DMS153 treated with DMSO at 0.1 percent for 48 hours (cell line): ENCODE data around the gene CES3.
"Not testable (repeated sequence)": the region's sequence is repeated elsewhere in the genome, so short reads cannot be mapped to it uniquely, and the experiment has no call there.

Source experiments
- DNase-seq: peaks from one replicate; lab custom pipeline; 2025; ENCODE audit not compliant: unreplicated experiment; lab: John Stamatoyannopoulos, UW

CES3 gene

DNA sequence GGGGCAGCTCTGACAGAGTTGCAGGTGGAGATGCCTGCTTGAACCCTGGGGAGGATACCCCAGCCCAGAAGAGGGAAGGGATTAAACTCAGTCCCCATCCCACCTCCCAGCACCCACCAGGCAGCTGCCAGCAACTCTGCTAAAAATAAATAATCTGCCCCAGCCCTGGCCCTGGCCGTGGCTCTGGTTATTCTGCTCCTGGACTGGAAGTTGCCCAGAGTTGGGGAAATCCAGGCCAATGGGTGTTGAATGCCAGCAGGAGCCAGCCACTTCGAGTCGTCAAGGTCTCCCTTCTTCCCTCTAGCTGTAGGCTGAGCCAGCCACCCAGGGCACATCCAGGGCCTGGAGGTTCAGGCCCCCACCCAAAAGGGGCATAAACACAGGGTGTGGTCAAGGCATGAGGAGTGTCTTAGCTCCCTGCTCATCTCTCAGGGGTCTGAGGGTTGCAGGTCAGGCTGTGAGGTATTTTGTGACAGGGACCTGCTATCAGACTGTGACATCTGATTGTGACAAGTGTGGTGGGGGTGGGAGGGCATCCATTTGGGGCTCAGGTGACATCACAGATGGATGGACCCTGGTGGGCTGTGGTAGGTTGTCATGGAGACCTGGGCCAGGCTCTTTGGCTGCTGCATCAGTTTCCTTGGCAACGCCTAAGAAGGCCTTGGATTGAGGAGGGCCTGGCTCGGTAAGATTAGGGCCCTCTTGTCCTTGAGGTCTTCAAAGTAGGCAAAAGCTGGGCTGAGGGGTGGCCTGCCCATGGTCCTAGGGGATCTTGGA is 34.7 kb upstream of the CES3 start:
- DNase-seq, result no peak

DNA sequence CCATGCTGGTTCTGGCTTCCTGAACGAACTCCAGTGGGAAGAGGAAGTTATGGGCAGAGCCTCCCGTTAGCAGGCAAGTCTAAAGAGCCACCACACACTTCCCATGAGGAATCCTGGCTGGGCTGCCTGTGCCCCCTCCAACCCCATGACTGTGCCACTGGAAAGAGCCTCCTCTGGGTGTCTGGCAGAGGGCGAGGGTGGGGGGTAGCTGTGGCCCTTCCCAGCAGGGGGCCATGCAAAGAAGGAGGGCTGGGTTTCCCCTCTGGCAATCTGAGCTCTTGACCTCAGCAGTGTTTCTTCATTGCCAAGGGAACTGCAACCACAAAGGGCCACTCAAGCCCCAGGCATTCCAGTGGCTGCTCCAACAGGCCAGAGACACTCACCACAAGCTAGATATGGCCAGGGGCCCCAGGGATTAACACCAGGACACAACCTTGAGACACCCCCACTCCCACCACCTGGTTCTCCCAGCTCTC is 34.1 kb upstream of the CES3 start:
- no peak for DNase-seq

DNA sequence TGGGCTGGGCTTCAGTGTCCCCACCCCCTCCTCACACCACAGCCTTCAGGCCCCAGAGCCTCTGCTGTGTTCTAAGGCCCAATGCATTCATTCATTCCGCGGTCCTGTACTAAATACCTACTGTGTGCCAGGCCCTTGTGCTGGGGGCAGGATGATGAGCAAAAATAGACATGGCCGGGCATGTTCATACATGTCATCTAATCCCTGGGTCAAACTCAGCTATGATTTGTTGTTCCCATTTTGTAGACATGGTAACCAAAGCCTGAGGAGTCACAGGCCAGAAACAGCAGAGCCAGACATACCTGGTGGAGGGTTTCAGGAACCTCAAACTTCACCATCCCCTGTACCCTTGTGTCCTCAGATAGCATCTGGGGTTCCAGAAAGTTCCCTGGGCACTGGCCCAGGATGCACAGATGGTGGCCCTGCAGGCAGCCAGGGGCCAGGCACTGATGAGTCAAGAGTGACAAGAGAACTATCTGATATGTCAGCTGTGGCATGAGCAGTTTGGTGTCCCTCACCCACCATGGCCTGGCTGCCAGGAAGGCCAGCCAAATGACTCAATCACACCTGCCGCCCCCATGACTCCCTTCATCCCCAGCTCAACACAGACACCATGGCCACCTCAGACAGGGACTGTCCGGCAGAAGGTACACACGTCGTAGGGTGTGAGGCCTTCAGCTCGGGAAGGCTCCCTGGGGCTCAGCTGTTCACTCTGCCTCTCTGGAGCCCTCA is 33.0 kb upstream of the CES3 start:
- no peak for DNase-seq

DNA sequence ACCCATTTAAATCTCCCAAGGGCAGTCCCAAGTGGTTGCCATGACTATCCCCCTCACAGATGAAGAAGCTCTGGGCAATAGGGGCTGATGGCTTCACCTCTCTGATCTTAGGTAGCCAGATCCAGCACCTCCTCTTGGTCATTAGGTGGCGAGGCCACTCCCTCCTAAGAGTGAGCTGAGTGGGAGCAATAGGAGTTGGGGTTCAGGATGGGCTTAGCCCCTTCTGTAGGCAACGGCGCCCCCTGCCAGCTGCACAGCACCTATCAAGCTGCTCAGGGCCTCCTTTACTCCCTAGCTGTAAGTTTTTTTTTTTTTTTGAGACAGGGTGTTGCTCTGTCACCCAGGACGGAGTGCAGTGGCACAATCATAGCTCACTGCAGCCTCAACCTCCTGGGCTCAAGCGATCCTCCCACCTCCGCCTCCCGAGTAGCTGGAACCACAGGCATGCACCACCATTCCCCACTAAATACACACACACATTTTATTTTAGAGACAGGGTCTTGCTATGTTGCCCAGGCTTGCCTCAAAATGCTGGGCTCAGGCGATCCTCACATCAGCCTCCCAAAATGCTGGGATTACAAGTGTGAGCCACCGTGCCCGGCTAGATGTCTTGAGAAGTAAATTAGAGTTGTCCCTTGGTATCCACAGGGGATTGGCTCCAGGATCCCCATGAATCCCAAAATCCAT is 32.2 kb upstream of the CES3 start:
- DNase-seq, result no peak

DNA sequence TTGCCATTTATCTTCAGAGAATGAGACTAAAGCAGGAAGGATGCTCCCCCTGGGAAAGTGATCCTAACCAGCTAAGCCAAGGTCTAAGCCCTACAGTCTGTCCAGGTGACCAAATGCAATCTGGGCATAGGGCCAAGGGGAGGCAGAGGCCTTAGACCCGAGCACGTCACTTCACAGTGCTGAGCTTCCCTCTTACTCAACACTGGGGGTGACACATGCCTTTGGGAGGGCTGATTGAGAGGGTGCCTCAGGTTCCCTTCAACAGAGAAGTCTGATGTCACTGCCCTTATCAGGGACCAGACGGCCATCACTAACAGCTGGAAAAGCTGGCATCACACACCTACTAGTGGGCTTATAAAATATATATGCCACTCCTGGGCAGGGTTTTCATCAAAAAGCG is 30.9 kb upstream of the CES3 start:
- no peak for DNase-seq

DNA sequence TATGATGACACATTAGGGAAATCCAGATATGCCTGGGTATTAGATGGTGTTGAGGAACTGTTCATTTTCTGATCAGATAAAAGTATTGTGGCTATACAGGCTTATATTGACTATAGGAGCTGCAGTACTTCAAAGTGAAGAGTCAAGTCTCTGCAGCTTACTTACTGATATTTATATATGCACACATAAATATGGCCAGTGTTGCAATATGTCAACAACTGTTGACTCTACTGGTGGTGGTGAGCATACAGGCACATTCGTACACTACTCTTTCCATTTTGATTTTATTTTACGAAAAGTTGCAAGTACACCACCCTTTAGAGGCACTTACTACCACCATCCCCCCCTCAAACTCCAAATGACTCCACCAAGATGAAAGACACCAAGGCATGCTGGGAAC is 29.4 kb upstream of the CES3 start:
- DNase-seq, result no peak

DNA sequence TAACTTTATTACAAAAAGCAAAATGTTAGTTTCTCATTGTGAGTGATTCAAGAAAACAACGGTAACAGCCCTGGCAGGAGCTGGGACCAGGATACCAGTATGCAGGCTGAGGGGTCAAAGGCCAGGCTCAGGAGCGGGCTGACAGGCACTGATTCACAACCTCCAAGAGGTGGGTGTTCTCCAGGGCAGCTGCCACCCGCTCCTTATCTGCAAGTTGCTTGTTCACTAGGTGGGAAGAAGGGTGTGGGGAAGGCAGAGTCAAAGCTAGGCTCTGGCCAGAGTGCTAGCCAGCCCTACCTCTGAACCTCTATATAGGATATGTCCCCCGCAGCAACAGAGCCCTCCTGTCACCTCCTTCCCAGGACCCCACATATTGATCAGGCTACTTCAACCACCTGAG is 29.0 kb upstream of the CES3 start:
- no peak for DNase-seq

DNA sequence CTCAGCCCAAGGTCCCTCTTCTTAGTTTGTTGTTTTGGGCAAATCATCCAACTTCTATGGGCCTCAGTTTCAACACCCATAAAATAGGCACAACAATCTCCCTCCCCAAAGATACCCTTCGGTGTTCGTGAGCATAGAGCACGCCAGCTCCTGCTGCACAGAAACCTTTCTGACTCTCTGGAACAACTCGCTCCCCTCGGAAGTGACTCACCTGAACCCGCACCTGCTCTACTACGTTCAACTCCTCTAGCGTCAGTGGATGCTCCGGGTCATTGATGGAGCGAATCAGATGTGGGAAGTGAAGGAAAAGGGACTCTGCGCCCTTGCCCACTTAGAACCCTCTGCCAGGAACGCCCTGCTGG is 27.3 kb upstream of the CES3 start:
- no peak for DNase-seq

DNA sequence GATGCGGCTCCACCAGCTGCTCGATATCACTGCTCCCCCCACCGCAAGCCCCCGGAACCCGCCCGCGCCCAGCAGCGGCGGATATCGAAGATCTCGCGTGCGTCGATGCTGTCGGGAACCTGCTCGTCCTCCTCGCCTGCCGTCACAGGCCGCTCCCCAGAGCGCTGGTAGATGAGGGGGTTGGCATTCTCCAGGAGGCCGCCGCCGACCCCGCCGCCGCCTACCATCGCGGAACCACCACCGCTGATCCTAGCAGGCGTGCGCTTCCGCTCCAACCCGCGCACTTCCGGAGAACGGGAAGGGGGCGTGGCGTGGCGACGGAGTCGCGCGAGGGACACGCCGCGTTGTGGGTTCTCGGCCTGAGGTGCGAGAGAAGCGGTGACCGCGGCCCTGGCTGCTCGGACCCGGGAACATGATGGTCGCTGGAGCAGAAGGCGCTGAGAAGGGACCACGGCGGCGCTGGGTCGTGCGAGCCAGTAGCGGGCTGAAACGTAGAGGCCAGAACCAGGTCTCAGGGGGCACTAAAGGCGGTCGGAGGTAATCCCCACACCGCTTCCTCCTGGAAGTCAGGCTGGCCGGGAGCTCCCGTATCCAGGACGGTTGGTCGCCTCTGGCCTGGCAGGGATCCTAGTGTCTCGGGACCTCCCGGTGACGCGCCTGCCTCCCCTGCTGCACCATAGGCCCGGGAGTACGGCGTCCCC is 26.8 kb upstream of the CES3 start, which contains the start of gene CIAO2B:
Gene CIAO2B, minus strand, starts transcription at position 265 of the 701 bp plus-strand sequence. Its CDS starts 38 bp downstream, at position 227.
- DNase-seq, result peak; percentile 50

DNA sequence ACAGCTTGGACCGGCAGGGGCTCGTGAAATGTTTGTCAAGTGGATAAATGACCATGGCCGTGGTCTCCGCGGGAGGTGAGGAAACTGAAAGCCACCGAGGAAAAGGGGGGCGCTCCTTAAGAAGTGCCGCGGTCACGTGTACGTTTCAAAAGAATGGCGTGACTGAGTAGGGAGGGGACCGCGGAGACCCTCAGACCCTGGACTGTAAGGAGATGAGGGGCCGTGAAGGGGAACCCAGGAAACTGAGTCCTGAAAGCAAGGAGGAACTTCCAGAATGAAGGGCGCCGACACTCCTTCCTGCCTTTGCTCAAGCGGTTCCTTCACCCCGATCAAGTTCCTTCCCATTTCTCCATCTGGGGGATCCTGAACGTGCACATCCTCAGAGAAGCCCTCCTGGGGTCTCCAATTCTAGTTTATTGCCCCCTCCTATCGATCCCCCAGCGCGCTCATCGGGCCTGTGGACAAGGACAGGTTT is 26.2 kb upstream of the CES3 start:
- not testable (repeated sequence) for DNase-seq

DNA sequence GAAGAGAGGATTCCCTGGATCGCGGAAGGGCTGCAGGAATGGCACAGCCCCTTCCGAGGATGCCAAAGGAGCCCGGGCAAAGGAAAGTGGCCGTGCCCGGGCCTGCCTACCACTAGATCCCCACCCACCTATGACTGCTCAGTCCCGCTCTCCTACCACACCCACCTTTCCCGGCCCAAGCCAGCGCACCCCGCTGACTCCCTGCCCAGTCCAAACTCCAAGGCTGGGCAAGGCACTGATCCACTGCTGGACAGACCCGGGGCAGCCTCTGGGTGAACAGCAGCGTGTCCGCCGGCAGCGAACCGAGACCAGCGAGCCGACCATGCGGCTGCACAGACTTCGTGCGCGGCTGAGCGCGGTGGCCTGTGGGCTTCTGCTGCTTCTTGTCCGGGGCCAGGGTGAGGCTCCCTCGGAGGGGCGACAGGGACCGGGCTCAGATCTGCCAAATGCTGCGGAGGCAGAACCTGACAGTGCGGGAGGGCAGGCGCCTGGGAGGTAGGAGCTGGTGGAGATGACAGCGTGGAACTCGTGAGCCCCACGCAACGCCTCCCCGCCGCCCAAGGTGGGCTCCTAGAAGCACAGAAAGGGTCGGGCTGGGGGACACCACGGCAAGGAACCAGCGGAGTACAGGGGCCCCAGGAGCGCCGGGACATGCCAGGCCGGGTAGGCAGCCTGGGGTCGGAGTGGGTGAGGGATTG is 25.6 kb upstream of the CES3 start, which contains the start of gene CES2:
Gene CES2, plus strand, starts transcription at position 203 of the 698 bp plus-strand sequence. Its CDS starts 120 bp downstream, at position 323.
- no peak for DNase-seq

DNA sequence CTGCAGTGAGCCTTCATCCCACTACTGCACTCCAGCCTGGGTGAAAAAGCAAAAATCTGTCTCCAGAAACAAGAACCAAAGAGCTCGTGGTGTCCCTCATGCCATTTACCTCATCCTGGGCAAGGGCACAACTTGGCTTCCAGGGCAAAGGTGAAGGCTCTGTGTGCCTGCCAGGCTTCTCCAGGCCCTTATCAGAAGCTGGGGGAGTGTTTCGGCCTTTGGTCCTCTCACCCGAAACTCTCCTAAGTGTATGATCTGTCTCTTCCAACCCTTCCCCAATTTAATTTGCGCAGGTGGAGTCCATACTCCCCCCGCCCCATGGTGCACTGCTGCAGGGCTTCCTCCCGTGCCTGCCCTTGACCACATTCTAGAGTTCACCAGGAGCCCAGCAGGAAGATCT is 24.6 kb upstream of the CES3 start:
- no peak for DNase-seq

DNA sequence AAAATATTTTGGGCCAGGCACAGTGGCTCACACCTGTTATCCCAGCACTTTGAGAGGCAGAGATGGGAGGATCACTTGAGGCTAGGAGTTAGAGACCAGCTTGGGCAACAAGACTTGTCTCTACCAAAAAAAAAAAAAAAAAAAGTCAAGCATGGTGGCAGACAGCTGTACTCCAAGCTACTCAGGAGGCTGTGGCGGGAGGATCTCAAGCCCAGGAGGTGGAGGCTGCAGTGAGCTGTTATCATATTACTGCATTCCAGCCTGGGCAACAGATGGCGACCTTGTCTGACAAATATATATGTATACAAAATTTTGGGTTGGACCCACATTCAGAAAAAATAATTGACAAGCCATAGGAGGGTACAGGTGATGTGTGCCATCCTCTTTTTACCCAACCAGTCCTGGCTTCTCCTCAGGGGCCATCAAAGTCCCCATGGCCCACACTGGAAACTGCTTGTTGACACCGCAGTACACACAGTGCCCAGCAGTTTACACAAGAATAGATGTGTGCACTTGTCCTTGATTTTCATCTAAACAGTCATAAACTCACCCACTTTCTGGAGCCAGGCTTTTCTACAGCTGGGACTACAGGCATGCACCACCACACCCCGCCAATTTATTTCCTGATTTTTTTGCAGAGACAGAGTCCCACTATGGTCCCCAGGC is 24.0 kb upstream of the CES3 start:
- DNase-seq, result no peak

DNA sequence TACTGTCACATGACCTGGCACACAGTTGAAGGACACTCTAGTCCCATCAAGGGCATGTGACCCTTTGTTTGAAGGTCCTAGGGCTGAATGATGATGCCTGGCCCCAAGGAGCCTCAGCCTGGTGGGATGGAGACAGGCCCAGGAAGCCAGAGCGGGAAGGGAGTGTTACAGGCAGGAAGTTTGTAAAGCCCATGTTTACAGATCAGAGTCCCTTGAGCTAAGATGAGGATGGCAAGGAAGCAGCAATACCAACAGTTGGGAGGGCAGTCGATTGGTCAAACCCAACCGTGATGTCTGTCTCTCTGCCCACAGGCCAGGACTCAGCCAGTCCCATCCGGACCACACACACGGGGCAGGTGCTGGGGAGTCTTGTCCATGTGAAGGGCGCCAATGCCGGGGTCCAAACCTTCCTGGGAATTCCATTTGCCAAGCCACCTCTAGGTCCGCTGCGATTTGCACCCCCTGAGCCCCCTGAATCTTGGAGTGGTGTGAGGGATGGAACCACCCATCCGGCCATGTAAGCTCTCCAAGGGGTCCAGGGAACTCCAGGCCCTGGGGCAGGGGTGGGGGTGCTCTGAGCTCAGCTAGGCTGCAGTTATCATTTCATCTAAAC is 23.2 kb upstream of the CES3 start:
- DNase-seq, result no peak

DNA sequence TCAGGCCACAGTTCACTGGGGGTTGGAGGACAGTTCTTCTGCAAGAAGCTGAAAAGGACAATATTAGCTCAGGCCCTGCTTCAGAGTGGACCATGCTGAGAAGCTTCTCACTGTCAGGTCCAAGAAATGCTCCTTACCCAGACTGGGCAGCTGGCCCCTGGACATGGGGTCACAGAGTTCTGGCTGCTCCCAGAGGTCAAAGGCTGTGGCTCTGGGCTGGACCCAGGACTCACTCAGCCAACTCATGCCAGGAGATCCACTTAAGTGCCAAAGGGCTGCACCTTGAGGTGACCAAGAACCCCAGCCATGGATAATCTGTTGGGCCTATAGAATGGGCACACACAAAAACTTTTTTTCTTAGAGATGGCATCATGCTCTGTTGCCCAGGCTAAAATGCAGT is 21.7 kb upstream of the CES3 start:
- DNase-seq, result no peak

DNA sequence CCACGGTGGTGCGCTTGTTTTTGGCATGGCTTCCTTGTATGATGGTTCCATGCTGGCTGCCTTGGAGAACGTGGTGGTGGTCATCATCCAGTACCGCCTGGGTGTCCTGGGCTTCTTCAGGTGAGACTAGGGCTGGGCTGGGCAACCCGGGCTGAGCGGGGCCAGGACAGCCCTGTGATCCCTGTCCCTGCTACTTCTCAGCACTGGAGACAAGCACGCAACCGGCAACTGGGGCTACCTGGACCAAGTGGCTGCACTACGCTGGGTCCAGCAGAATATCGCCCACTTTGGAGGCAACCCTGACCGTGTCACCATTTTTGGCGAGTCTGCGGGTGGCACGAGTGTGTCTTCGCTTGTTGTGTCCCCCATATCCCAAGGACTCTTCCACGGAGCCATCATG is 20.8 kb upstream of the CES3 start:
- DNase-seq, result no peak

DNA sequence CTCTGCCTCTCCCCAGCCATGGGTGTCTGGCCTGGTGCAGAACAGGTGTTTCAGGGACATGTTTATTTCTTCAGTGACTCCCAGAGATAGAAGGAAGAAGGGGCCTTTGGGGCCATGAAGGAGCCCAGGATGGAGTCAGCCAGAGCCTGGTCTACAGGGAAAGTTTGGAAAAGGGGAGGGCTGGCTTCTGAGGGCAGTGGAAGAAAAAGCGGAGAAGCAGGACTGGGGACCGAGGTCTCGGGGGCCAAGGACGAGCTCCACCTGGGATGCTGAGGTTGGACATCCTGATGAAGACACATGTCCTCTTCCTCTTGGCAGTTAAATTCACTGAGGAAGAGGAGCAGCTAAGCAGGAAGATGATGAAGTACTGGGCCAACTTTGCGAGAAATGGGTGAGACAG is 18.1 kb upstream of the CES3 start:
- DNase-seq, result no peak

DNA sequence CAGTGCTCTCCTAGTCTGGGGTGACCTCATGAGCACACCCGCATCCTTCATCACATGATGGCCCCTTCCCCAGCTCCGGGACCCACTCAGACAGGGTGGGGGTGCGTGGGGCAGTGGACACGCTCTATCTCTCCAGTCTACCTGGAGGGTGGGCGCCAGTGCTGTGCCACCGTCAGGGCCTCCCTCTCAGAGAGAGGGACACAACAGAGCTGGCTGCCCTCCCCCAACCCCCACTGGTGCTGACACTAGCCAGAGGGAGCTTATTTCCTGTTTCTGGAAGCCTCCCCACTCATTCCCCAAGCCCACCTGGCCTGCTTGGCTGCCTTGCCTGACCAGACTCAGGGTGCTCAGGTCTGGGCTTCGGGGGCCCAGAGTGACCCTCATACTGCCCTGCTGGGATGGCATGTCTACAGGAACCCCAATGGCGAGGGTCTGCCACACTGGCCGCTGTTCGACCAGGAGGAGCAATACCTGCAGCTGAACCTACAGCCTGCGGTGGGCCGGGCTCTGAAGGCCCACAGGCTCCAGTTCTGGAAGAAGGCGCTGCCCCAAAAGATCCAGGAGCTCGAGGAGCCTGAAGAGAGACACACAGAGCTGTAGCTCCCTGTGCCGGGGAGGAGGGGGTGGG is 17.5 kb upstream of the CES3 start:
- no peak for DNase-seq

DNA sequence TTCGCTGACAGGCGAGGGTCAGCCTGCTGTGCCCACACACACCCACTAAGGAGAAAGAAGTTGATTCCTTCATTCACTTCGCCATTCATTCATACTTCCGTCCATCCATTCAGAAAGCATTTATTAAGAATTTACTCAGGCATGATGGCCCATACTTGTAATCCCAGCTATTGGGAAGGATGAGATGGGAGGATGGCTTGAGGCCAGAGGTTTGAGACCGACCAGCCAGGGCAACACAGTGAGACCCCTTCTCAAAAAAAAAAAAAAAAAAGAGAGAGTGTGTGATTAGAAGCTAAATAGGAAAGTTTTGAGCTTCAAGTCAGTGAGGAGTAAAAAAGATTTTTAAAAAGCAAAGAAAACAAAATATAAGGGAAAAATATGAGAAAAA is 17.0 kb upstream of the CES3 start:
- DNase-seq, result no peak
